ENCODE results near the gene NNAT.

DNA sequence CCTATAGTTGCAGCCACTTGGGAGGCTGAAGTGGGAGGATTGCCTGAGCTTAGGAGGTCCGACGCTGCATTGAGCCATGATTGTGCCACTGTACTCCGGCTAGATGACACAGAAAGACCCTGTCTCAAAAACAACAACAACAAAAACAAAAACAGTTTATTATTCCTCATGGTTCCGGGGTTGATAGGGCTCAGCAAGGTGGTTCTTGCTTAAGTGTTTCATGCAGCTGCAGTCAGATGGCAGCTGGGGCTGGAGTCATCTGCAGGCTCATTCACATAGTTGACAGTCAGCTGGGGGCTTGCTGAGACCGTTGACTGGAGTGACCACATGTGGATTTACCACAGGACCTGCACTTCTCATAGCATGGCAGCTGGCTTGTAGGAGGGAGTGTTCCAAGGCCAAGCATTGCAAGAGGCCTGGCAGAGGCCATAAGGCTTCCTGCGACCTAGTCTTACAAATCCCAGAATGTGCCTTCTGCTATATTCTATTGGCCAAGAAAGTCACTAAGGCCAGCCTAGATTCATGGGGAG, 28.9 kb upstream of the NNAT start:
- no peak for TF ChIP-seq CTCF (IDR thresholded peaks at IDR 0.05)
- no peak for TF ChIP-seq EZH2phosphoT487 (IDR thresholded peaks at IDR 0.05)
- no peak for TF ChIP-seq EZH2 (IDR thresholded peaks at IDR 0.05)
